ENCODE data around the gene ANKFN1.
A peak's percentile ranks its signal among the peaks of the same experiment; 100 is the strongest.

DNA sequence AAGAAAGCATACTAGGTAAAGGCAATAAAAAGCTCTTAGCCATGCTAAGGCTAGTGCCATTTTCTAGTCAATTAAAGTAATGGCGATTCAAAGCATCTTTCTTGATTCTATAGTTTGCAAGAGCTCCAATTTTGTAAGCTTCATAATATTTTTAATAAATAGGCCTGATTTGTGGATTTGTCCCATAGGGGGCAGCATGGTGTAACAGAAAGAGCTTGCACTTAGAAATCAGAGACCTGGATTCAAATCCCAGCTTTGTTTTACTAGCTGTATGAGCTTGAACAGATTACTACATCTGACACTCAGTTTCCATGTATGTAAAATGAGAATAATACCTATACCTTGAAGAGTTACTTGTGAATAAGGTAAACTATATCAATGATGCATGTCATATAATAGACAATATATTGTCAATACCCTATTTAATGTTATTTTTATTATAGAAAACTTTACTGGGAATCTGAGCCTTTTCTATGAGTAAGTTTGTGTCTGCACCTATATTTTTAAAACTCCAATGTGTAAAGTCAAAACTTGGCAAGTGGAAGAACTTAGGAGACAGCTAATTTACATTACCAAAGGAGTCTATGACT, 346.6 kb downstream of the ANKFN1 start:
- TF ChIP-seq CTCF (IDR thresholded peaks at IDR 0.05) (peak; percentile 62), EZH2 (IDR thresholded peaks at IDR 0.05) (no peak), EZH2phosphoT487 (IDR thresholded peaks at IDR 0.05) (no peak)
